RWPE2 (cell line): ENCODE data around the gene RHBG.

ENCODE experiments used
- ATAC-seq: fragments of 200-7000 bp; cut with Tn5 transposase; 3 replicates; pipeline ENCODE4 v1.9.1; 2021; ENCODE audit warnings: low read depth
- DNase-seq: peaks from one replicate; pipeline ENCODE4 v3.0.0-alpha.2; 2020; ENCODE audit warnings: low spot score
- H3K27ac ChIP-seq: fragments of 450-650 bp; 2 replicates; pipeline ENCODE4 v1.5.1; 2017; ENCODE audit warnings: mild to moderate bottlenecking; ENCODE audit not compliant: poor library complexity, severe bottlenecking
- H3K27me3 ChIP-seq: fragments of 250-450 bp; sonication (Bioruptor Pico); 2 replicates; pipeline ENCODE4 v1.5.1; 2021; ENCODE audit warnings: mild to moderate bottlenecking, moderate library complexity; ENCODE audit not compliant: insufficient read depth, poor library complexity, severe bottlenecking
- H3K36me3 ChIP-seq: fragments of 250-450 bp; sonication (Bioruptor Pico); 2 replicates; pipeline ENCODE4 v1.5.1; 2020; ENCODE audit warnings: low read depth, mild to moderate bottlenecking, moderate library complexity
- H3K4me1 ChIP-seq: fragments of 250-450 bp; sonication (Bioruptor Pico); 2 replicates; pipeline ENCODE4 v1.5.1; 2021; ENCODE audit warnings: mild to moderate bottlenecking, moderate library complexity; ENCODE audit not compliant: insufficient read depth, poor library complexity, severe bottlenecking
- H3K4me3 ChIP-seq: fragments of 250-450 bp; sonication (Bioruptor Pico); 2 replicates; pipeline ENCODE4 v1.5.1; 2021; ENCODE audit warnings: mild to moderate bottlenecking, moderate library complexity; ENCODE audit not compliant: severe bottlenecking
- H3K9me3 ChIP-seq: fragments of 250-450 bp; sonication (Bioruptor Pico); 2 replicates; pipeline ENCODE4 v1.5.1; 2021; ENCODE audit warnings: mild to moderate bottlenecking, moderate library complexity; ENCODE audit not compliant: severe bottlenecking
- CTCF ChIP-seq: fragments of 450-650 bp; IDR thresholded peaks from one replicate; pipeline ENCODE4 v1.5.1; 2017; ENCODE audit warnings: mild to moderate bottlenecking, moderate library complexity; ENCODE audit not compliant: poor library complexity, severe bottlenecking

Gene RHBG

DNA sequence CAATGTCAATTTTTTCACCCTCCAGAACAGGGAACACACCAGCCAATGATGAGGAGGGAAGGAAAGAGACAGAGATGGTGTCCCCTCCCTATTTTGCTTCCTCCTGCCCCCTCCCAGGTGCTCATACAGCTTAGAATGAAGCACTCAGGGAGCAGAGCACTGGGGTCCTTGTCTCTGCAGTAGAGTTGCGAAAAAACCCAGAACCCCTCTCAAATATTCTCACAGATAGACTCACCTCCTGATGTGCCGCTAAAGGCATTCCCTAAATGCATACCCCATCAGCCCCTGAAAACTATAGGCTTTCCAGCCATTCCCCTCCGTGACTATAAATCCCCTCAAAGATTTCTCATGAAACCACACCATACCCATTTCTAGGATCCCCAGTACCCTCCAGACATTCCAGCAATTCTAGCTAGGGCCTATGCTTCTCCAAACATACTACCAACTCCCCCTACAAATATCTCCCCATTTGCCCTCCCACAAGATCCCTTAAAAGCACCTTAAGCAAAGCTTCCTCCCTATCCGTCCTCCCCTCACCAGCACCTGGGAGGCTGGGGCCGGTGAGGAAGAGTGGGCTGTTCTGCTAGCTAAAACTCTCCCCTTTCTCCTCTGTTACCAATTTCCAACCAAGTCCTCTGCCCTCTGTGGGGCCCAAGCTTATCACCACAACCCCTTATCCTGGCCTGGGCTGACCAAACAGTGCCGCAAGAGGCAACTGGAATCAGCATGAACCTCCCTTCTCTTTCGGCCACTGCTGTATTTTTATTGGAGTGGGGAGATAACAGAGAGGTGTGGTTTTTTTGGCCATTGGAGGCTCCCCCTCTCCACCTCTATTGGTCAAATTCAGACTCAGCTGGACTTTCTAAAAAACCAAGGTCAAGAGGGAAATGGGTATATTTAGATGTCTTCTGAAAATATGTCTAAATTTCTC lies 54.7 kb downstream of the RHBG start:
- peaks cover 10% of the 10 kb centered on the region for H3K4me1 ChIP-seq
- no peaks in the 10 kb centered on the region for H3K36me3 ChIP-seq
- H3K4me3 ChIP-seq: no peak overlapping the region
- peaks cover 100% of the 10 kb centered on the region for H3K27me3 ChIP-seq
- H3K9me3 ChIP-seq: no peaks in the 10 kb centered on the region
- no peak overlapping the region for H3K27ac ChIP-seq
- TF ChIP-seq CTCF: no peak
- DNase-seq: no peak
- no peak for ATAC-seq

DNA sequence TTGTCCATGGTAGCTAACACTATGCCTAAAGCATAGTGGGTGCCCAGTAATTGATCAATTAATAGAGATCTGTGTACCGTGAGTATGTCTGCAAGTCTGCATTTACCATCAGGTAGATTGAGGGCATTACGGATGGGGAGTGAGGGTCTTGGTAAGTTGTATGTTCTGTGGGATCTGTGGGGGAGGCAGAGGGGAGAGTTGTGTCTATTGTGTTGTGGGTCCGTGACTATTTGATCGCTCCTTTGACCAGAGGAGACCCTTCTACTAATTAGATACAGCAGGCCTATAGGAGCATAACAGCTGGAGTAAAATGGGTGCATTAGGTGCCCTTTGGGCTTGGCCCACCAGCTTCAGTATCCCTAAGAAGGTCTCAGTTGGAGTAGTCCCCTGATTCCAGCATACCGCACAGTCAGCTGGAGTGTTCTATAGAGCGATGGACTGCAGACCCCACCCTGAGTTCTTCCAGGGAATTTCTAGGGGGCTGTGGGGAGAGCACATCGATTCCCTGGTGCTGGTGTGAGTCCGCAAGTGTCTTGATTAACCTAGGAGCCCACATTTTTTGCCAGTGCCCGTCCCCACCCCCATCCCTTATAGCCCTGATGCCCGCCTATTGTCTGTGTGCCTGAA lies 55.9 kb downstream of the RHBG start:
- H3K9me3 ChIP-seq: no peaks in the 10 kb centered on the region
- no peak overlapping the region for H3K4me3 ChIP-seq
- no peak for TF ChIP-seq CTCF
- peaks cover 10% of the 10 kb centered on the region for H3K4me1 ChIP-seq
- ATAC-seq: no peak
- H3K27ac ChIP-seq: no peak overlapping the region
- H3K36me3 ChIP-seq: no peaks in the 10 kb centered on the region
- peaks cover 100% of the 10 kb centered on the region for H3K27me3 ChIP-seq
- DNase-seq: no peak

DNA sequence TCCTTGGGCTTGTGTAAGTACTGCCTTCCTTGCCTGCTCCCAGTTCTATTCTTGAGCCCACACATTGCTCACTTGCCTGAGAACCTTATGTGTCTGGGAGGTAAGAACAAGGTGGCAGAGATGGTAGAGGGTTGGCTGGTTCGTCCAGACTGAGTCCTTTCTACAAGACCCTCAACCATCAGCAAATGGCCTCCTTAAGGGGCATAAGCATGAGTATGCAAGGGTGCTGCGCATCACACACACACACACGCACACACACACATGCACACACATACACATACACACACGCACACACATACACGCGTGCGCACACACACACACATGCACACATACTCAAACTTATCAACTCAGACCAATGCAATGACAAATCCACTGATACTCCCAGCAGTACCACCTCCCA lies 56.9 kb downstream of the RHBG start:
- DNase-seq: no peak
- Histone ChIP-seq H3K27me3 (peaks cover 99% of the 10 kb centered on the region), H3K4me1 (peaks cover 3% of the 10 kb centered on the region), H3K27ac (no peak overlapping the region), H3K9me3 (no peaks in the 10 kb centered on the region), H3K4me3 (no peak overlapping the region), H3K36me3 (no peaks in the 10 kb centered on the region)
- no peak for ATAC-seq
- TF ChIP-seq CTCF: no peak

DNA sequence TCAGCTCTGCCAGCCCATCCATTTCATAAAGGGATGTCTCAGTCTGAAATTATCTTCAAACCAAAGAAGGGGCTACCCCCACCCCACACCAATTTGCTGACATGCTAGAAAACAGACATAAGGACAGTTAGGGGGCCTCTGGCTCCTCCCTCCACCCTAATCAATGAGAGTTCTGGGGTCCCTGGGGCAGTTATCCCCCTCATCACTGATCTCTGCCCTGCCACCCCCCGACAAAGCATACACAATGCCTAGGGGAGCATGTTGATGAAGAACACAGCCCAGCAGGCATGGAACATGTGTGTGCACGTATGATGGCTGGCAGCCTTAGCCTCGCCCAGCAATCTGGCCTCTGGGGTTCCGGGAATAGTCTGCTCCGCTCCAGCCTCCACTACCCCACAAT lies 58.9 kb downstream of the RHBG start:
- no peaks in the 10 kb centered on the region for H3K9me3 ChIP-seq
- ATAC-seq: no peak
- H3K27me3 ChIP-seq: peaks cover 99% of the 10 kb centered on the region

More for the DNA sequence above, 58.9 kb downstream of the RHBG start:
- no peaks in the 10 kb centered on the region for H3K4me1 ChIP-seq
- H3K36me3 ChIP-seq: no peaks in the 10 kb centered on the region
- H3K27ac ChIP-seq: no peak overlapping the region
- H3K4me3 ChIP-seq: no peak overlapping the region
- TF ChIP-seq CTCF: no peak
- DNase-seq: no peak
